K562 (cell line): Measurements from ENCODE around the gene DTX4. TPM values are rescaled to one million over a fixed set of nuclear protein-coding genes. Genes with fewer than 3 reads are reported as not detected.

Experiments used
- ERF ChIP-seq: fragments of 450-650 bp; formaldehyde crosslinking; IDR thresholded peaks from 2 replicates; pipeline ENCODE4 v1.4.0; 2020; ENCODE audit warnings: mild to moderate bottlenecking, mixed read lengths
- ETV6 ChIP-seq, 3 experiments: fragments of 150-350 bp in 1 of 3; sonication (generic) in 1 of 3; formaldehyde crosslinking in 1 of 3; IDR thresholded peaks; 2 replicates each; pipeline versions ENCODE4 v1.6.1 to v1.8.0; 2014 to 2022; ENCODE audit warnings: borderline replicate concordance in 2 of 3, low read depth in 2 of 3, antibody characterized with exemption in 1 of 3, low read length in 1 of 3, mild to moderate bottlenecking in 1 of 3, missing genetic modification reagents in 1 of 3
- HNRNPLL ChIP-seq: fragments of 200-400 bp; formaldehyde crosslinking; IDR thresholded peaks from 2 replicates; pipeline ENCODE4 v1.6.1; 2017; ENCODE audit warnings: low read length, low read depth, mild to moderate bottlenecking; ENCODE audit not compliant: poor library complexity, severe bottlenecking
- KLF6 ChIP-seq: fragments of 250-450 bp; sonication (Bioruptor Pico); IDR thresholded peaks from 2 replicates; pipeline ENCODE4 v1.4.0; 2020; ENCODE audit warnings: mild to moderate bottlenecking, moderate library complexity, borderline replicate concordance
- MTA1 ChIP-seq: fragments of 450-650 bp; IDR thresholded peaks from 2 replicates; pipeline ENCODE4 v1.6.1; 2017; ENCODE audit warnings: borderline replicate concordance
- NFE2L1 ChIP-seq: fragments of 450-650 bp; IDR thresholded peaks from 2 replicates; pipeline ENCODE4 v1.6.1; 2016; ENCODE audit warnings: missing genetic modification characterization, low read depth, mild to moderate bottlenecking, missing compliant biosample characterization, moderate library complexity, borderline replicate concordance
- POU5F1 ChIP-seq: fragments of 150-350 bp; IDR thresholded peaks from 2 replicates; pipeline ENCODE4 v1.6.1; 2014; ENCODE audit warnings: borderline replicate concordance, low read length, low read depth, mild to moderate bottlenecking; ENCODE audit not compliant: partially characterized antibody
- PPARD ChIP-seq: fragments of 250-450 bp; sonication (Bioruptor Pico); IDR thresholded peaks from 2 replicates; pipeline ENCODE4 v1.8.0; 2022; ENCODE audit warnings: inconsistent platforms, mild to moderate bottlenecking, moderate library complexity
- RB1 ChIP-seq: fragments of 450-650 bp; IDR thresholded peaks from 2 replicates; pipeline ENCODE4 v1.6.1; 2017; ENCODE audit warnings: low read depth, mild to moderate bottlenecking
- RBM15 ChIP-seq: fragments of 200-400 bp; formaldehyde crosslinking; IDR thresholded peaks from 2 replicates; pipeline ENCODE4 v1.6.1; 2018; ENCODE audit warnings: mild to moderate bottlenecking, low read length, moderate library complexity; ENCODE audit not compliant: insufficient read depth
- TEAD4 ChIP-seq, 2 experiments: sonication (generic) in 1 of 2; formaldehyde crosslinking in 1 of 2; IDR thresholded peaks; 2 replicates each; pipeline versions ENCODE4 v1.6.1 to v1.8.0; 2012 to 2022; ENCODE audit warnings: borderline replicate concordance in 1 of 2, inconsistent platforms in 1 of 2, low read length in 1 of 2, mild to moderate bottlenecking in 1 of 2, missing genetic modification reagents in 1 of 2
- ZNF232 ChIP-seq: sonication (generic); formaldehyde crosslinking; IDR thresholded peaks from 2 replicates; pipeline ENCODE4 v1.8.0; 2022; ENCODE audit warnings: mild to moderate bottlenecking, missing genetic modification reagents
- ZNF444 ChIP-seq: fragments of 250-450 bp; sonication (Bioruptor Pico); IDR thresholded peaks from 2 replicates; pipeline ENCODE4 v1.4.0; 2020; ENCODE audit warnings: mild to moderate bottlenecking, moderate library complexity
- polyA plus RNA-seq, 8 experiments: library from polyadenylated mRNA; depleted of rRNA in 4 of 8; stranded (reverse) in 5 of 8; unstranded in 3 of 8; fragments of >200 nt; fragmentation: Nextera tagmentation in 2 of 8; fragmentation: Illumina TruSeq in 1 of 8; extraction: Ambion mirVana in 2 of 8; extraction: Trizol in 1 of 8; gene quantifications; 2 replicates each; pipeline versions ENCODE4 v1.2.1 to v1.2.3, GENCODE V29; 2011 to 2014; ENCODE audit warnings: inconsistent platforms in 1 of 8, missing spikeins in 1 of 8
- total RNA-seq, 7 experiments: library from RNA; depleted of rRNA in 6 of 7; stranded (reverse); fragments of >200 nt in 6 of 7; fragmentation: Illumina TruSeq in 2 of 7; extraction: Trizol in 2 of 7; gene quantifications; 2 replicates each; pipeline versions ENCODE4 v1.2.1 to v1.2.3, GENCODE V29; 2011 to 2021; ENCODE audit warnings: low replicate concordance in 1 of 7
- TF ChIP-seq, protein P1 (sequence below): fragments of 250-450 bp; sonication (Bioruptor Pico); IDR thresholded peaks from 2 replicates; pipeline ENCODE4 v1.9.0; 2021; ENCODE audit warnings: mild to moderate bottlenecking, inconsistent platforms
- TF ChIP-seq, protein P2 (sequence below): fragments of 450-650 bp; IDR thresholded peaks from 2 replicates; pipeline ENCODE4 v1.6.1; 2014; ENCODE audit warnings: low read depth, mild to moderate bottlenecking, moderate library complexity, borderline replicate concordance
- TF ChIP-seq, protein P3 (sequence below): sonication (generic); formaldehyde crosslinking; IDR thresholded peaks from 2 replicates; pipeline ENCODE4 v1.4.0; 2020; ENCODE audit warnings: mild to moderate bottlenecking, missing genetic modification reagents
- TF ChIP-seq, protein P4 (sequence below), 2 experiments: IDR thresholded peaks; 2 replicates each; pipeline ENCODE4 v1.6.1; 2011; ENCODE audit warnings: borderline replicate concordance in 1 of 2, control low read depth in 1 of 2, low read depth in 1 of 2, low read length in 1 of 2, mild to moderate bottlenecking in 1 of 2, mixed read lengths in 1 of 2, moderate library complexity in 1 of 2; ENCODE audit not compliant: insufficient read depth in 1 of 2, insufficient read length in 1 of 2, poor library complexity in 1 of 2, severe bottlenecking in 1 of 2; ENCODE audit errors: extremely low read depth in 1 of 2

The DTX4 gene
- total and polyA plus RNA-seq, 9 of the 15 experiments (the other 6 are each of a cell fraction or from before 2014, with no cell fraction given): 0.03 to 0.47 (median 0.04) TPM; not detected in 4

DNA sequence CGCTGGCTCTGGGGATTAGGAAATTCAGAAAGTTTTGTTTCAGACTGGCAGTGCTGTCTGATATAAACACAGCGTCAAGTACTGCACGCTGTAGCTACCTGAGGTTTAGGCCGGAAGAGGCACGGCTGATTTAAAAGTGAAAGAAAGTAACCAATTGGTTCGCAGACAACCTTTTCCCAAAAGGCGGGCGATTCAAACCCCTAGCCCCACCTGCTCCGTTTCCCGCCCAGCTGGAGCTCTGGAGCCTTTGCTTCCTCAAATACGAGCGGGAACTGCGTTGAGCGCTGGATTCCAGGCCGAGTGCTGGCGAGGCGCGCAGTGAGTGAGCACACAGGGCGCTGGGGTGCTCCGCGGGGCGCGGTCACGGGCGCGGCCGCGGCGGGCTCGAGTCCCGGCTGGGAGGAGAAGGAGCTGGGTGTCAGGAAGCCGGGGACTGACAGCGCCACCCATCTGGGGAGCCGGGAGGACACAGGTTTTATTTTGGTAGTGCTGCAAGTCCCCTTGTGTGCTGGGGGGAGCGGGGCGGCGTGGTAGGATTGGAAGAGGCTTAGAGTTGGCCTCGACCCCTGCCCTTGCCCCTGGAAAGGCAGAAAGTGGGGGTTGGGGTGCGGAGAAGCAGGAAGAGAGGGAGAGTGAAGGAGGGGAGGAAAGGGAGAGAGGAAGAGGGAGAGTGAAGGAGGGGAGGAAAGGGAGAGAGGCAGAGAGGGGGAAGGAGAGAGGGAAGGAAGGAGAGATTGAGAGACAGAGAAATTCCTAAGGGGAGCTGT lies 27.2 kb upstream of the DTX4 start (continued):
- TF ChIP-seq, protein P1, sequence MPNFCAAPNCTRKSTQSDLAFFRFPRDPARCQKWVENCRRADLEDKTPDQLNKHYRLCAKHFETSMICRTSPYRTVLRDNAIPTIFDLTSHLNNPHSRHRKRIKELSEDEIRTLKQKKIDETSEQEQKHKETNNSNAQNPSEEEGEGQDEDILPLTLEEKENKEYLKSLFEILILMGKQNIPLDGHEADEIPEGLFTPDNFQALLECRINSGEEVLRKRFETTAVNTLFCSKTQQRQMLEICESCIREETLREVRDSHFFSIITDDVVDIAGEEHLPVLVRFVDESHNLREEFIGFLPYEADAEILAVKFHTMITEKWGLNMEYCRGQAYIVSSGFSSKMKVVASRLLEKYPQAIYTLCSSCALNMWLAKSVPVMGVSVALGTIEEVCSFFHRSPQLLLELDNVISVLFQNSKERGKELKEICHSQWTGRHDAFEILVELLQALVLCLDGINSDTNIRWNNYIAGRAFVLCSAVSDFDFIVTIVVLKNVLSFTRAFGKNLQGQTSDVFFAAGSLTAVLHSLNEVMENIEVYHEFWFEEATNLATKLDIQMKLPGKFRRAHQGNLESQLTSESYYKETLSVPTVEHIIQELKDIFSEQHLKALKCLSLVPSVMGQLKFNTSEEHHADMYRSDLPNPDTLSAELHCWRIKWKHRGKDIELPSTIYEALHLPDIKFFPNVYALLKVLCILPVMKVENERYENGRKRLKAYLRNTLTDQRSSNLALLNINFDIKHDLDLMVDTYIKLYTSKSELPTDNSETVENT (CRISPR knock-in tag): peak; percentile 41; the same call in 1 of the 2 replicates
- TF ChIP-seq KLF6 (CRISPR knock-in tag) (peak; percentile 75; the same call in 1 of the 2 replicates), RBM15 (no peak), ETV6 (IDR thresholded peaks at IDR 0.05; ENCODE audit: borderline replicate concordance in 1 of 2, low read depth in 2 of 2, low read length in 1 of 2) (no peak), ETV6 (CRISPR knock-in tag; IDR thresholded peaks at IDR 0.05; ENCODE audit: borderline replicate concordance) (peak; percentile 97), PPARD (no peak), POU5F1 (no peak), RB1 (peak; percentile 99), NFE2L1 (tag) (no peak), MTA1 (no peak), TEAD4 (IDR thresholded peaks at IDR 0.05; ENCODE audit: low read length) (peak; percentile 76), TEAD4 (CRISPR knock-in tag; IDR thresholded peaks at IDR 0.05; ENCODE audit: borderline replicate concordance) (peak; percentile 96), ZNF232 (peak; percentile 97), HNRNPLL (peak; percentile 56), ZNF444 (CRISPR knock-in tag) (no peak), ERF (CRISPR knock-in tag) (peak; percentile 88; the same call in 1 of the 2 replicates)
- TF ChIP-seq, protein P2, sequence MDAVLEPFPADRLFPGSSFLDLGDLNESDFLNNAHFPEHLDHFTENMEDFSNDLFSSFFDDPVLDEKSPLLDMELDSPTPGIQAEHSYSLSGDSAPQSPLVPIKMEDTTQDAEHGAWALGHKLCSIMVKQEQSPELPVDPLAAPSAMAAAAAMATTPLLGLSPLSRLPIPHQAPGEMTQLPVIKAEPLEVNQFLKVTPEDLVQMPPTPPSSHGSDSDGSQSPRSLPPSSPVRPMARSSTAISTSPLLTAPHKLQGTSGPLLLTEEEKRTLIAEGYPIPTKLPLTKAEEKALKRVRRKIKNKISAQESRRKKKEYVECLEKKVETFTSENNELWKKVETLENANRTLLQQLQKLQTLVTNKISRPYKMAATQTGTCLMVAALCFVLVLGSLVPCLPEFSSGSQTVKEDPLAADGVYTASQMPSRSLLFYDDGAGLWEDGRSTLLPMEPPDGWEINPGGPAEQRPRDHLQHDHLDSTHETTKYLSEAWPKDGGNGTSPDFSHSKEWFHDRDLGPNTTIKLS: peak; percentile 88
- TF ChIP-seq, protein P3, sequence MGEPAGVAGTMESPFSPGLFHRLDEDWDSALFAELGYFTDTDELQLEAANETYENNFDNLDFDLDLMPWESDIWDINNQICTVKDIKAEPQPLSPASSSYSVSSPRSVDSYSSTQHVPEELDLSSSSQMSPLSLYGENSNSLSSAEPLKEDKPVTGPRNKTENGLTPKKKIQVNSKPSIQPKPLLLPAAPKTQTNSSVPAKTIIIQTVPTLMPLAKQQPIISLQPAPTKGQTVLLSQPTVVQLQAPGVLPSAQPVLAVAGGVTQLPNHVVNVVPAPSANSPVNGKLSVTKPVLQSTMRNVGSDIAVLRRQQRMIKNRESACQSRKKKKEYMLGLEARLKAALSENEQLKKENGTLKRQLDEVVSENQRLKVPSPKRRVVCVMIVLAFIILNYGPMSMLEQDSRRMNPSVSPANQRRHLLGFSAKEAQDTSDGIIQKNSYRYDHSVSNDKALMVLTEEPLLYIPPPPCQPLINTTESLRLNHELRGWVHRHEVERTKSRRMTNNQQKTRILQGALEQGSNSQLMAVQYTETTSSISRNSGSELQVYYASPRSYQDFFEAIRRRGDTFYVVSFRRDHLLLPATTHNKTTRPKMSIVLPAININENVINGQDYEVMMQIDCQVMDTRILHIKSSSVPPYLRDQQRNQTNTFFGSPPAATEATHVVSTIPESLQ (CRISPR knock-in tag): peak; percentile 99
- TF ChIP-seq, protein P4, sequence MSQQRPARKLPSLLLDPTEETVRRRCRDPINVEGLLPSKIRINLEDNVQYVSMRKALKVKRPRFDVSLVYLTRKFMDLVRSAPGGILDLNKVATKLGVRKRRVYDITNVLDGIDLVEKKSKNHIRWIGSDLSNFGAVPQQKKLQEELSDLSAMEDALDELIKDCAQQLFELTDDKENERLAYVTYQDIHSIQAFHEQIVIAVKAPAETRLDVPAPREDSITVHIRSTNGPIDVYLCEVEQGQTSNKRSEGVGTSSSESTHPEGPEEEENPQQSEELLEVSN (IDR thresholded peaks at IDR 0.05; ENCODE audit: borderline replicate concordance in 1 of 2, extremely low read depth in 1 of 2, insufficient read depth in 1 of 2, insufficient read length in 1 of 2, low read depth in 1 of 2, low read length in 1 of 2, poor library complexity in 1 of 2, severe bottlenecking in 1 of 2): peak; percentile 99 to 100
